Hepatocyte (in vitro differentiated cells): Measurements from ENCODE around the gene NRG3. TPM values are rescaled to one million over a fixed set of nuclear protein-coding genes. Genes with fewer than 3 reads are reported as not detected.

Source experiments
- DNase-seq: peaks from one replicate; pipeline ENCODE4 v3.0.0-alpha.2; 2016; ENCODE audit warnings: low spot score
- H2AFZ ChIP-seq: fragments of 200-600 bp; sonication (generic); 2 replicates; pipeline ENCODE4 v1.6.0; 2016; ENCODE audit warnings: antibody characterized with exemption, mild to moderate bottlenecking
- H3K27ac ChIP-seq: fragments of 200-600 bp; sonication (generic); 2 replicates; pipeline ENCODE4 v1.5.1; 2016; ENCODE audit warnings: mild to moderate bottlenecking
- H3K27me3 ChIP-seq: fragments of 200-600 bp; sonication (generic); 2 replicates; pipeline ENCODE4 v1.6.1; 2016
- H3K36me3 ChIP-seq: fragments of 200-600 bp; sonication (generic); replicated peaks from 2 replicates; pipeline ENCODE4 v1.5.1; 2016; ENCODE audit warnings: low read depth; ENCODE audit not compliant: insufficient read depth
- H3K4me1 ChIP-seq: fragments of 200-600 bp; sonication (generic); 2 replicates; pipeline ENCODE4 v1.5.1; 2016; ENCODE audit warnings: mild to moderate bottlenecking, moderate library complexity; ENCODE audit not compliant: insufficient read depth
- H3K4me2 ChIP-seq: fragments of 200-600 bp; sonication (generic); 2 replicates; pipeline ENCODE4 v1.6.0; 2016
- H3K4me3 ChIP-seq: fragments of 200-600 bp; sonication (generic); 2 replicates; pipeline ENCODE4 v1.5.1; 2016; ENCODE audit warnings: mild to moderate bottlenecking
- H3K79me2 ChIP-seq: fragments of 200-600 bp; sonication (generic); 2 replicates; pipeline ENCODE4 v1.6.0; 2017; ENCODE audit warnings: mild to moderate bottlenecking
- H3K9me2 ChIP-seq: fragments of 200-600 bp; sonication (generic); replicated peaks from 2 replicates; pipeline ENCODE4 v1.6.0; 2017; ENCODE audit warnings: mild to moderate bottlenecking; ENCODE audit not compliant: insufficient read depth
- H3K9me3 ChIP-seq: fragments of 200-600 bp; sonication (generic); 2 replicates; pipeline ENCODE4 v1.5.1; 2016; ENCODE audit warnings: low read depth, mild to moderate bottlenecking
- H4K20me1 ChIP-seq: fragments of 200-600 bp; sonication (generic); 2 replicates; pipeline ENCODE4 v1.6.0; 2016; ENCODE audit warnings: mild to moderate bottlenecking; ENCODE audit not compliant: insufficient read depth, poor library complexity, severe bottlenecking
- CTCF ChIP-seq: fragments of 200-600 bp; sonication (generic); IDR thresholded peaks from 2 replicates; pipeline ENCODE4 v1.5.1; 2016; ENCODE audit warnings: antibody characterized with exemption, mild to moderate bottlenecking; ENCODE audit not compliant: poor library complexity
- EZH2 ChIP-seq: fragments of 200-600 bp; sonication (generic); IDR thresholded peaks from 2 replicates; pipeline ENCODE4 v1.6.1; 2016; ENCODE audit warnings: antibody characterized with exemption, mild to moderate bottlenecking, borderline replicate concordance
- EZH2phosphoT487 ChIP-seq: fragments of 200-600 bp; sonication (generic); IDR thresholded peaks from one replicate; pipeline ENCODE4 v1.6.1; 2018; ENCODE audit warnings: antibody characterized with exemption, mild to moderate bottlenecking, low read depth, moderate library complexity; ENCODE audit not compliant: unreplicated experiment, severe bottlenecking
- WGBS: methylation state at CpG from one replicate; pipeline ENCODE4 v1.1.6; 2016; ENCODE audit warnings: low lambda C conversion rate; ENCODE audit errors: missing lambda C conversion rate; 5-methylcytosine and 5-hydroxymethylcytosine counted together
- polyA plus RNA-seq: library from polyadenylated mRNA; unstranded; fragments of >200 nt; fragmentation: Nextera tagmentation; extraction: Ambion mirVana; gene quantifications from 2 replicates; pipeline ENCODE4 v1.2.1, GENCODE V29; 2016
- total RNA-seq: library from RNA; depleted of rRNA; stranded (reverse); fragments of >200 nt; gene quantifications from 2 replicates; pipeline ENCODE4 v1.2.3, GENCODE V29; 2014

NRG3 gene
- total and polyA plus RNA-seq, 2 experiments from 2014 or later = 0.57 to 2.0 TPM

GRCh38 chr10:82821043-82821442 lies 946.0 kb downstream of the NRG3 start:
- Histone ChIP-seq H4K20me1 (no peaks in the 10 kb centered on the region), H3K9me2 (no peaks in the 10 kb centered on the region), H3K27ac (no peak overlapping the region), H3K79me2 (no peaks in the 10 kb centered on the region), H3K27me3 (no peaks in the 10 kb centered on the region), H2AFZ (no peak overlapping the region), H3K4me3 (no peak overlapping the region), H3K9me3 (no peaks in the 10 kb centered on the region), H3K4me1 (no peaks in the 10 kb centered on the region), H3K36me3 (no peaks in the 10 kb centered on the region), H3K4me2 (no peak overlapping the region)
- DNase-seq = no peak
- no peak for TF ChIP-seq CTCF
- TF ChIP-seq EZH2phosphoT487 = no peak
- no peak for TF ChIP-seq EZH2
- 90% methylated on average over 2 of the region's 2 CpGs for WGBS

DNA sequence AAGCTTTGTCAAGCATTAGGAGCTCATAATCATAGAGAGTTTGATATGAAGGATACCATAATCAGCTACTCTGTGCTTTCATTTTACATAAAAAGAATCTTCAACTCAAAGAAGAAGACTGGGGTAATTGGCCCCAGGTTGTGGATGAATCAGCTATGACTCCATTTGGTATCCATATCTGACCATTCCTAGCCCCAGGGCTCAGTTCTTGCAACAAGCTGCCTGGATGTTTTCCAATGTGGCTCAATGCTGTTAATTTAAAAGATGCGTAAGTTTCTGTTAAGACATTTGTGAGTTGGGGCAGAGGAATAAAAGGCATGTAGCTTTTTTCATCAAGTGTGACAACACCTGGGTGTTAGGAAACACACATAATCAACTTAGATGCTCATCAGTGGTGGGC lies 951.1 kb downstream of the NRG3 start:
- H3K36me3 ChIP-seq = no peaks in the 10 kb centered on the region
- no peak for DNase-seq
- no peak overlapping the region for H3K27ac ChIP-seq
- no peak overlapping the region for H2AFZ ChIP-seq
- no peaks in the 10 kb centered on the region for H3K9me2 ChIP-seq
- WGBS = 57% methylated on average over 1 of the region's 1 CpG
- TF ChIP-seq EZH2 (no peak), CTCF (no peak), EZH2phosphoT487 (no peak)
- peaks cover 3% of the 10 kb centered on the region for H3K4me1 ChIP-seq
- H3K27me3 ChIP-seq = no peaks in the 10 kb centered on the region
- no peaks in the 10 kb centered on the region for H3K79me2 ChIP-seq
- H3K9me3 ChIP-seq = no peaks in the 10 kb centered on the region
- H4K20me1 ChIP-seq = no peaks in the 10 kb centered on the region
- no peak overlapping the region for H3K4me3 ChIP-seq
- no peak overlapping the region for H3K4me2 ChIP-seq

DNA sequence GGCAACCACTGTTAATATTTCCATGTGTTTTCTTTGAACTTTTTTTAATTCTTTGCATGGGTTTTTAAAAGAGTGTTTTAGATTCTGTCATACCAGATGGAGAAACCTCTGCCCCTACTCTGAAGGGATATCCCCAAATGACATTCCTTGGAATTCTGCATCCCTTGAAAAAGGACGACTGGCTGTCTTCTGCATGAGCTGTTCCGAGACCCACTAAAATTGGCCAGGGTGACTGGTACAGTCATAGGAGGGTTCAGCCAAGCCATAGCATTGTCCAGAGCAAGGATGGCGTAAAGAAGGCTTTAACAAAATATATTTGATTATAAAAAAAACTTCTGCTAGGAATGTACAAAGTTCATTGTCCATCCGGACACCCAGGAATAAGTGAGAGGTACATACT lies 952.9 kb downstream of the NRG3 start:
- Histone ChIP-seq H3K27ac (no peak overlapping the region), H3K79me2 (no peaks in the 10 kb centered on the region), H2AFZ (no peak overlapping the region), H3K9me2 (no peaks in the 10 kb centered on the region), H3K4me3 (no peak overlapping the region), H4K20me1 (no peaks in the 10 kb centered on the region), H3K9me3 (no peaks in the 10 kb centered on the region), H3K4me2 (no peak overlapping the region), H3K27me3 (no peaks in the 10 kb centered on the region), H3K4me1 (peaks cover 3% of the 10 kb centered on the region), H3K36me3 (no peaks in the 10 kb centered on the region)
- no peak for DNase-seq
- 94% methylated on average over 4 of the region's 4 CpGs for WGBS
- TF ChIP-seq EZH2 = no peak
- no peak for TF ChIP-seq CTCF
- no peak for TF ChIP-seq EZH2phosphoT487

- H4K20me1 ChIP-seq = no peaks in the 10 kb centered on the region
- no peak overlapping the region for H3K27ac ChIP-seq
- H3K4me3 ChIP-seq = no peak overlapping the region
- H3K4me2 ChIP-seq = no peak overlapping the region
- peaks cover 3% of the 10 kb centered on the region for H3K9me3 ChIP-seq
- no peaks in the 10 kb centered on the region for H3K4me1 ChIP-seq
- H3K79me2 ChIP-seq = no peaks in the 10 kb centered on the region
- H3K27me3 ChIP-seq = no peaks in the 10 kb centered on the region
- DNase-seq = no peak
- TF ChIP-seq EZH2phosphoT487 (no peak), EZH2 (no peak), CTCF (no peak)
- no peaks in the 10 kb centered on the region for H3K9me2 ChIP-seq
- H3K36me3 ChIP-seq = no peaks in the 10 kb centered on the region
- H2AFZ ChIP-seq = no peak overlapping the region
- 87% methylated on average over 3 of the region's 3 CpGs for WGBS
Observed at GRCh38 chr10:82847242-82847641, 972.2 kb downstream of the NRG3 start.
